Right ventricle myocardium inferior (tissue), 1 donor: Measurements from ENCODE around the gene IQCK. TPM values are rescaled to one million over a fixed set of nuclear protein-coding genes. Genes with fewer than 3 reads are reported as not detected.
"Not testable (repeated sequence)": the region's sequence is repeated elsewhere in the genome, so short reads cannot be mapped to it uniquely, and the experiment has no call there.

Experiments used
- ATAC-seq: fragments of 200-7000 bp; cut with Tn5 transposase; one replicate; pipeline ENCODE4 v1.9.1; 2020; ENCODE audit warnings: mild to moderate bottlenecking, moderate library complexity
- DNase-seq: peaks from one replicate; pipeline ENCODE4 v3.0.0; 2021; ENCODE audit errors: missing footprints
- intact Hi-C: fragments of 100-400 bp; cut with DNase I; formaldehyde crosslinking; loops from one replicate; pipeline ENCODE4 v1.11.0; 2022
- total RNA-seq: library from RNA; stranded (reverse); fragmentation: NEBNext Ultra II Directional; extraction: Animal tissue kit (Norgen Biotek cat#: 25700); gene quantifications from one replicate; pipeline ENCODE4 v1.2.1, GENCODE V29; 2021
- donor health status: DM: no; HTN: yes; CAD: no; lungs with severe emphysema.

The IQCK gene
- total RNA-seq, 1 donor from 2014 or later: 5.2 TPM

DNA sequence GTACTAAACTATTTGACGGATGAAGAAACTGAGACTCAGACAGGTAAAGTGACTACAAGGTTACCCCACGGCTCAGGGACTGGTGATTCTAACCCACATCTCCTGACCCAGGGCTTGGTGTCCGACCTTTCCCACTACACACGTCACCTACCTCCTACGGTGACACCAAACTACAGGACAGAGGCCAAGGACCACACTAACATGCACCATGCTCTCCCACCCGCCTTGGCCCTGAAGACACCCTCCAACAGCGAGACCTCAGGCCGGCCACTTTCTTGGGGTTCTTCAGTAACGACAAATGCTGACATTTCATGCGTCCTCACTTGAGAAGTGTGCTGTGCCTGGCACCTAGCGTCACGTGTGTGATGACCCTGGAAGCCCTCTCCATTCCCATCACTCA lies 6.4 kb upstream of the IQCK start:
- no peak for DNase-seq
- intact Hi-C loops: loop anchor here (10.0 kb wide), 1 partner anchor 93 kb away; no protein-coding TSS in a partner anchor
- no peak for ATAC-seq

GRCh38 chr16:19712418-19713058 lies 5.5 kb upstream of the IQCK start:
- intact Hi-C loops: loop anchor here (10.0 kb wide), 1 partner anchor 92 kb away; no protein-coding TSS in a partner anchor
- DNase-seq (no peak), ATAC-seq (no peak)

DNA sequence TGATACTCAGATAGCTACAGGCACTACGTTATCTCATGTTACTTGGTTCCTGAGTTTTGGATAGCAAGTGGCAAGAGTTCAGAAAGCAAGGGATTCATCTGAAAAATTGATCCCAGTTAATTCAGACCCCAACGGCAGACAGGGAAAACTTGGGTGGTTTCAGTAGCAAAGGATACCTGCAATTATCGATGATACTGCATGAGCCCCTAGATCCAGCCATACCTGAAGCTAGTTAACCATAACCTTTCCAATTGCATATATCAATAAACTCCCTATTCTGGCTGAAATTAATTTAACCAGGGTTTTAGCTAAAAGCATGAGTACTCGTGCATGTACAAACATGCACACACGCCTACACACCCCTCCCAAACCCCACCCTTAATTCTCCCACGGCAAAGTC lies 4.4 kb upstream of the IQCK start:
- DNase-seq: no peak
- intact Hi-C loops: loop anchor here (10.0 kb wide), 1 partner anchor 91 kb away; no protein-coding TSS in a partner anchor

DNA sequence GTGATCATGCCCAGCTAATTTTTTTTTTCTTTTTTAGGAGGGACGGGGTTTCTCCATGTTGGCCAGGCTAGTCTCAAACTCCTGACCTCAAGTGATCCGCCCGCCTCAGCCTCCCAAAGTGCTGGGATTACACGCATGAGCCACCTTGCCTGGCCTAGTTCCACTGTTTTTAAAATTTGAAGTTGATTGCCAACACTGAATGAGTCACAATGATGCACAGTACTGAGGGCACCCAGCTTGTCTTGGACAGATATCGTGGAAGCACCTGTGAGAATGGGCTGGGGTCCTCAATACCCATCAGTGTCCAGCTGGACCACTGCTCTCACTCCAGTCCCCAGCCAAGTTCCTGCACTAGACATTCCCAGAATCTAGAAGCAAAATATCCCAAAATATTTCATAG lies 2.5 kb upstream of the IQCK start:
- no peak for DNase-seq

More for the DNA sequence above, 4.4 kb upstream of the IQCK start:
- ATAC-seq: no peak

DNA sequence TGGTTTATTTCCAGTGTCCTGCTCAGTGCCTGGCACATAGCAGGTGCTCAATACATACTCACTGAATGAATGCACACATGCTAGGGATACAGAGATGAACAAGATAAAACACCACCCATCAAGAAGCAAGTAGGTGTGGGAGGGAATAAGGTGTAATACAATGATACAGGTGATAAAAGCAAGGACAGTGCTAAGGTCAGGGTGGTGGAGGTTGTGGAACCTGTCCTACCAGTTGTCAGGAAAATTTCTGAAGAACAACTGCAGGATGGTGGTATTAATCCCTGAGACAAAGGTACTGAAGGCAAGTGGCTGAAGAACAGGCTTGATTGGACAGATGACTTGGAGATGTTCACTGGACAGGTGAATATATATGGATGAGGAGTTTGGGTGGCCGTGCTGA lies 1.9 kb upstream of the IQCK start:
- no peak for DNase-seq
- intact Hi-C loops: loop anchor here (5.0 to 10.0 kb wide), 2 partner anchors 89 to 114 kb away; no protein-coding TSS in a partner anchor
- ATAC-seq: no peak

More for the DNA sequence above, 2.5 kb upstream of the IQCK start:
- intact Hi-C loops: loop anchor here (5.0 to 10.0 kb wide), 2 partner anchors 89 to 113 kb away; no protein-coding TSS in a partner anchor
- ATAC-seq: no peak

- intact Hi-C loops: loop anchor here (5.0 to 10.0 kb wide), 2 partner anchors 88 to 114 kb away; no protein-coding TSS in a partner anchor
Measured at GRCh38 chr16:19716728-19717127, 1.3 kb upstream of the IQCK start.

DNA sequence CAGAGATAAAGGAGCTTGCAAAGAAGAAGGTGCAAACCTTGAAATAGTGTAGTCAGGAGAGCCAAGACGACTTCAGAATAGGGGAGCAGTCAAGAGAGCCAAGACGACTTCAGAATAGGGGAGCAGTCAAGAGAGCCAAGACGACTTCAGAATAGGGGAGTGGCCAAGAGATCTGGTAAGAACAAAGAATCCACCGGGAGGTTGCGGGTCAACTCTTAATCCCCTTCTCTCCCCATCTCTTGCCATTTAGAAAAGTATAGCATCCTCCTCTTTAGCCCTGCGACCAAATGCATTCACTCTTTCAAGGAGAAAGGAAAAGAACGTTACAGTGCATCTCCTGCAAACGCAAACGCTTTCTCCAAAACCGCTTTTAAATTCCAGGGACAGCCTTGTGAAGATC lies 757 bp upstream of the IQCK start:
- intact Hi-C loops: loop anchor here (5.0 to 10.0 kb wide), 2 partner anchors 87 to 115 kb away; no protein-coding TSS in a partner anchor
- no peak for ATAC-seq
- DNase-seq: no peak

More at GRCh38 chr16:19716728-19717127, 1.3 kb upstream of the IQCK start:
- not testable (repeated sequence) for DNase-seq, ATAC-seq

DNA sequence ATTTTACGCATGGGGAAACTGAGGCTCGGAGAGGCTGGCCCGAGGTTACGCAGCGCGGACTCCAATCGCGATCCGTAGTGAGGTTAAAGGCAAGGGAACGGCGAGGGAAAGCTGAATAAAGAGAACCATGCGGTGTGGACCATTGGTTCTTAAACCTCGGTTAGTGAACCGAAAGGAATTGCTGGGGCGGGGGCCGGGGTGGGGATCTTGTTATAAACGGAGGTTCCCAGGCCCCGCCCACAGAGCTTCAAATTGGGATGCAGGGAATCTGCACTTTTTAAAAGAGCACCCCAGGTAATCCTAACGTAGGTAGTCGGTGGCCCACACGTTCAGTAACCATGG lies 524 bp downstream of the IQCK start:
- intact Hi-C loops: loop anchor here (2.0 to 10.0 kb wide), 3 partner anchors 86 to 164 kb away; no protein-coding TSS in a partner anchor
- no peak for DNase-seq
- no peak for ATAC-seq

DNA sequence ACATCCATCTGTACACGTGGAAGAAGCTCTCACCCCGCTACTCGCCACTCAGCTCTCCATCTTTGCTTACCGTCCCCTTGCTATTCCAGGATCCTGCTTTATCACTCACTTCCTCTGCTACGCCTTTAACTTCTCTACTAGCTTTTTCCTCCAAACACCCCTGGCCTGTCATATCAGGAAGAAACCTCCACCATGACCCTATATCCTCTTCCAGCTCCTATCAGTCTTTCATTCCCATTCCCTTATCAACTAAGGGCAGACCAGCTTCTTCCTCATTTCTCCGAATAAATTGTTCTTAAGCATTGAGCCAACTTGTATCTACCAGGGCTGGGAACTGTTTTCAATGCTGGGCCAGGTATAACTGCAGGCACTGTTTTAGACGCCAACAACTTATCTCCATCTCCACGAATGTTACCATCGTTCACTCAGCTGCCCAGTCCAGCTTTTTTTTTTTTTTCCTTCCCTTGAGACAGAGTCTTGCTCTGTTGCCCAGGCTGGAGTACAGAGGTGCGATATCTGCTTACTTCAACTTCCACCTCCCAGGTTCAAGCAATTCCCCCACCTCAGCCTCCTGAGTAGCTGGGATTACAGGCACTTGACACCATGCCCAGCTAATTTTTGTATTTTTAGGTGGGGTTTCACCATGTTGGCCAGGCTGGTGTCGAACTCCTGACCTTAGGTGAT lies 4.3 kb downstream of the IQCK start:
- no peak for DNase-seq
- ATAC-seq: no peak
- intact Hi-C loops: no loop called here

GRCh38 chr16:19722981-19723380 lies 4.9 kb downstream of the IQCK start:
- ATAC-seq (no peak), DNase-seq (no peak)
- intact Hi-C loops: no loop called here

DNA sequence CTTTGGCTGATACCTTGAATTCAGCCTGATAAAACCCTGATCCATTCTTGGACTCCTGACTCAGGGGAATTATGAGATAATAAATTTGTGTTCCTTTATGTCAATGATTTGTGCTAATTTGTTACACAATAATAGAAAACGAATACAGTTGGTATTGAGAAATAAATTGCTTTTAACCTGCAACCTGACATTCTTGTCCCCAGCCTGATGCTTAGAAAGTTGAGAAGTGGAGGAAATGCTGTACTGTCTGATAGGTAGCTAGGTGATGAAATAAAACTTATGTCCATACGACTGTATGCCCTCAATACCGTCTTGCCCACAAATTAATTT lies 10.5 kb downstream of the IQCK start:
- no peak for ATAC-seq
- no peak for DNase-seq
- intact Hi-C loops: no loop called here

DNA sequence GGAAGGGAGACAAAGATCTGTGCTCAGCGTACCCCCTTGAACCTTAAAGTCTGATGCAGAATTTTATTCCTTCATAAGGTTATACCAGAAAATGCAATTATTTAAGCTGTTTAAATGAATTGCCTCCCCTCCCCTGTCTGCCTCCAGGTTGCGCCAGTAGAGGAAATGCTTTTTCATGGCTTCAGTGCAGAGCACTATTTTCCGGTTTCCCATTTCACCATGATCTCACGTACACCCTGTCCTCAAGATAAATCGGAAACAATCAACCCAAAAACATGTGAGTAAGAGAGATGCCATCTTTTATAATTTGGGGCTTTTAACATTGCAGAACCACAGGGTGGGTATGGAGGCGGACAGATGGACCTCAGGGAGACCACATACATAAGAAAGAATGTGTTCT lies 15.5 kb downstream of the IQCK start:
- no peak for DNase-seq
- no peak for ATAC-seq
- intact Hi-C loops: no loop called here

DNA sequence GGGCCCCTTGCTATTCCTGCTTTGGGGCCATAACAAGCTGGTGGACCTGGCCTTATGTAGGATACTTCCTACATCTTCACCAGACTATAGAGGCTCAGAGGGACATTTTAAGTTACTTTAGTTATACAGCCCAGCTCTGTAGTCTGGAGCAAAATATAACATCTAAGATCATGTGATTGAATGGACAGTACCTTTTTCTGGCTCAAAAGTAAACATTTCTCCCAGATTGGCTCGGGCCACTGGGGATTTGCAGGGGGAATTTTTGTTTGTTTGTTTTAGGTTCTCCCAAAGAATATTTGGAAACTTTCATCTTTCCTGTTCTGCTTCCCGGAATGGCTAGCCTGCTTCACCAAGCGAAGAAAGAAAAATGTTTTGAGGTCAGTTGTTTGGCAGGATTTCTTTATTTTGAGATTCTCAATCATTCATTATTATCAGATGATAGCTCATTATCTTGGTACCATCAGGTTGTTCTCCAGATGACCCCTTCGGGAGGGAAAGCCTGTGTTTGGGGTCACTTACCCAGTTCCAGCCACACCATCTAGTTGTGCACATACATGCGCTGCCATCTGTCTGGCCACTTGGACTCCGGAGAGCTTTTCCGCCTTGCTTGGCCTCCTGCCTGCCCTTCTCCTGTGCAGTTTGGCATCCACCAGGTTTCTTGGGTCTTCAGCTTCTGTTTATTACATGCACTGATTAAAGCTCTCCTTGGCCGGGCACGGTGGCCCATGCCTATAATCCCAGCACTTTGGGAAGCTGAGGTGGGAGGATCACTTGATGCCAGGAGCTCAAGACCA lies 17.2 kb downstream of the IQCK start:
- DNase-seq: no peak
- intact Hi-C loops: no loop called here
- no peak for ATAC-seq

GRCh38 chr16:19737306-19738038 lies 19.4 kb downstream of the IQCK start:
- ATAC-seq: no peak
- DNase-seq: no peak
- intact Hi-C loops: no loop called here

- intact Hi-C loops: no loop called here
- ATAC-seq: no peak
- DNase-seq: no peak
Measured at GRCh38 chr16:19741354-19741753, 23.3 kb downstream of the IQCK start.

GRCh38 chr16:19743816-19744159 lies 25.7 kb downstream of the IQCK start:
- ATAC-seq (no peak), DNase-seq (no peak)
- intact Hi-C loops: no loop called here

- no peak for DNase-seq
- intact Hi-C loops: no loop called here
- no peak for ATAC-seq
Measured at GRCh38 chr16:19744670-19745069, 26.6 kb downstream of the IQCK start.

DNA sequence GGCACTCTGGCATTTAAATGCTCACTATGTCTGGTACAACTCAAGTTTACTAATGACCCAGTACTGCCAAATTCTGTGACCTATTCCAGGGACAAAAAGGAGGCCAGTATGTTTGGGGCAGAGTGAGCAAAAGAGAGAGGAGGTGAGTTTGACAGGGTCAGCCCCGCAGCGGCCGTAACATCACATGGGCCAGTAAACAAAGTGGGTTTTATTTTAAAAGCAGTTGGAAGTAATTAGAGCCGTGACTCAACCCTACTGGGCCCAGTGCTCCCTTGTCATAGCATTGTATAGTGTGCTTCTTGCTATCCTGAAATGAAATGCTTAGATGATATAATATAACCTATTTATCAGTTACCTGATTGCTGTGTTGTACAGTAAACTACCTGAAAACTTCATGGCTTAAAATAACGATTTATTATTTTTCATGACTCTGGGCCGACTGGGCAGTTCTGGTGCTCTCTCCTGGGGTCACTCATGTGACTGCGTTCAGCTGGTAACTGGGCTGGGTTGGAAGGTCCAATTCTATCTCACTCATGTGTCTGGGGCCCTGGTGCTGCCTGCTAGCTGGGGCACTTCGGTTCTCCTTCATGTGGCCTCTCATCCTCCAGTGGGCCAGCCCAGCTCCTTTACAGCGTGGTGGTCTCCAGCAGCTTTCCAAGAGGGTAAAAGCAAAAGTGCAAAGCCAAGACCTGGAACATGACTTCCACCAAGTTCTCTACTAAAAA lies 27.4 kb downstream of the IQCK start:
- DNase-seq (no peak), ATAC-seq (no peak)
- intact Hi-C loops: no loop called here
